22Rv1 (cell line): ENCODE data around the gene SNX25.

ENCODE experiments used
- H3K27ac ChIP-seq: fragments of 450-650 bp; 2 replicates; pipeline ENCODE4 v1.5.1; 2017
- ZFX ChIP-seq: fragments of 450-650 bp; IDR thresholded peaks from 2 replicates; pipeline ENCODE4 v1.6.1; 2017; ENCODE audit warnings: antibody characterized with exemption, borderline replicate concordance
- TF ChIP-seq, protein P1 (sequence below): fragments of 450-650 bp; IDR thresholded peaks from 2 replicates; pipeline ENCODE4 v1.5.1; 2017; ENCODE audit warnings: mild to moderate bottlenecking

SNX25 gene

DNA sequence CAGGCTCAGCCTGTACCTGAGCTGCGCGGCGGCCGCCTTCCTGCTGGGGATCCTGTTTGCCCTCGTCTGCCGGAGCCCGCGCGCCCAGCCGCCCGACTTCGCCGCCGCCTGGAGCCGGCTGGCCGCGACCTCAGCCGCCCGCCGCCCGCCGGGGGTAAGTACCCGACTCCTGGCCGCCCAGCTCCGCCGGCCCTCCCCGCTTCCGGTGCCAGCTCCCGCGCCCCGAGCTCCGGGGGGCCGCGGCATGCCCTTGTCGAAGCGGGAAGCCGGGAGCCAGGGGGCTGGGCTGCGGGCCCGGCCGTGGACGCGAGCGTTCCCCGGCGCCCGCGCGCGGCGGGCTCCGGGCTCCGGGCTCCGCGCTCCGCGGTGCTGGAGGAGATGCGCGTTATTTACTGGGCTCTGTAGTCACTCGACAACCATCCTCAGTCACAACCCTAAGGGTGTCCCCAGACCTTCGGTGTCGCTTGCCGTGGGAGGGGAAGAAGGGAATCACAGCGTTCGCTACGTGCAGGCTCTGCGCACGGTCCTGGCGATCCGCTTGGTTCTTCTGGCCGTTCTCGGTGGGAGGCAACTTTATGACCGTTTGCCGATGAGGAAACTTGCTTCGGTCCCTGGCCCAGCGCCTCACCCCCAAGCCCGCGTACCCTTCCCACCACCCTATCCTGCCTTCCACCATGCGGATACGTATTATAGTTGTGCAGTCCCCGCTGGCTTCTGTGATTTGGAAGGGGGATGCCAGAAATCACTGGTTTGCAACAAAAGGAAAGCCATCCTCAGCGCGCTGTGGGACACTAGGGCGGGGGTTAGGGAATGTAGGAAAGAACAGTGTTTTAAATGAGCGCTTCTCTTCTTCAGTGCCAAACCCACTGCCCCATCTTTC lies 944 bp downstream of the SNX25 start:
- TF ChIP-seq ZFX = no peak
- TF ChIP-seq, protein P1, sequence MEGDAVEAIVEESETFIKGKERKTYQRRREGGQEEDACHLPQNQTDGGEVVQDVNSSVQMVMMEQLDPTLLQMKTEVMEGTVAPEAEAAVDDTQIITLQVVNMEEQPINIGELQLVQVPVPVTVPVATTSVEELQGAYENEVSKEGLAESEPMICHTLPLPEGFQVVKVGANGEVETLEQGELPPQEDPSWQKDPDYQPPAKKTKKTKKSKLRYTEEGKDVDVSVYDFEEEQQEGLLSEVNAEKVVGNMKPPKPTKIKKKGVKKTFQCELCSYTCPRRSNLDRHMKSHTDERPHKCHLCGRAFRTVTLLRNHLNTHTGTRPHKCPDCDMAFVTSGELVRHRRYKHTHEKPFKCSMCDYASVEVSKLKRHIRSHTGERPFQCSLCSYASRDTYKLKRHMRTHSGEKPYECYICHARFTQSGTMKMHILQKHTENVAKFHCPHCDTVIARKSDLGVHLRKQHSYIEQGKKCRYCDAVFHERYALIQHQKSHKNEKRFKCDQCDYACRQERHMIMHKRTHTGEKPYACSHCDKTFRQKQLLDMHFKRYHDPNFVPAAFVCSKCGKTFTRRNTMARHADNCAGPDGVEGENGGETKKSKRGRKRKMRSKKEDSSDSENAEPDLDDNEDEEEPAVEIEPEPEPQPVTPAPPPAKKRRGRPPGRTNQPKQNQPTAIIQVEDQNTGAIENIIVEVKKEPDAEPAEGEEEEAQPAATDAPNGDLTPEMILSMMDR = no peak
- no peak overlapping the region for H3K27ac ChIP-seq

GRCh38 chr4:185211035-185211434 lies 1.6 kb downstream of the SNX25 start:
- H3K27ac ChIP-seq = no peak overlapping the region

GRCh38 chr4:185211641-185212040 lies 2.2 kb downstream of the SNX25 start:
- no peak overlapping the region for H3K27ac ChIP-seq
- no peak for TF ChIP-seq ZFX
- TF ChIP-seq, protein P1 = no peak

More at GRCh38 chr4:185211035-185211434, 1.6 kb downstream of the SNX25 start:
- TF ChIP-seq, protein P1 = no peak
- no peak for TF ChIP-seq ZFX

- H3K27ac ChIP-seq = no peak overlapping the region
Measured at GRCh38 chr4:185212581-185212980, 3.2 kb downstream of the SNX25 start.

GRCh38 chr4:185213877-185214276 lies 4.5 kb downstream of the SNX25 start:
- H3K27ac ChIP-seq = no peak overlapping the region
- no peak for TF ChIP-seq ZFX
- TF ChIP-seq, protein P1 = no peak

More at GRCh38 chr4:185212581-185212980, 3.2 kb downstream of the SNX25 start:
- TF ChIP-seq, protein P1 = no peak
- no peak for TF ChIP-seq ZFX

- H3K27ac ChIP-seq = no peak overlapping the region
- no peak for TF ChIP-seq ZFX
- TF ChIP-seq, protein P1 = no peak
Measured at GRCh38 chr4:185215261-185215660, 5.9 kb downstream of the SNX25 start.

GRCh38 chr4:185217408-185217975 lies 8.1 kb downstream of the SNX25 start:
- H3K27ac ChIP-seq = no peak overlapping the region
- no peak for TF ChIP-seq ZFX
